ENCODE results near the gene CD19. TPM values are rescaled to one million over a fixed set of nuclear protein-coding genes. Genes with fewer than 3 reads are reported as not detected.

The CD19 gene
- total RNA-seq, 2 donors from 2014 or later, result not detected

GRCh38 chr16:28933171-28933570 lies 1.4 kb downstream of the CD19 start:
- H3K36me3 ChIP-seq (replicated peaks in 1 of 2; ENCODE audit: insufficient read depth in 1 of 2, low read depth in 2 of 2), result no peaks in the 10 kb centered on the region
- H3K4me3 ChIP-seq, result no peak overlapping the region
- 66% methylated on average over 8 of the region's 8 CpGs; no CpG with 5 or more reads in 1 of the 2 donors for WGBS, 2 donors
- no peaks in the 10 kb centered on the region for H3K27me3 ChIP-seq
- H3K9me3 ChIP-seq, result no peaks in the 10 kb centered on the region
- DNase-seq (no peak), ATAC-seq (no peak)
- TF ChIP-seq, protein P1, sequence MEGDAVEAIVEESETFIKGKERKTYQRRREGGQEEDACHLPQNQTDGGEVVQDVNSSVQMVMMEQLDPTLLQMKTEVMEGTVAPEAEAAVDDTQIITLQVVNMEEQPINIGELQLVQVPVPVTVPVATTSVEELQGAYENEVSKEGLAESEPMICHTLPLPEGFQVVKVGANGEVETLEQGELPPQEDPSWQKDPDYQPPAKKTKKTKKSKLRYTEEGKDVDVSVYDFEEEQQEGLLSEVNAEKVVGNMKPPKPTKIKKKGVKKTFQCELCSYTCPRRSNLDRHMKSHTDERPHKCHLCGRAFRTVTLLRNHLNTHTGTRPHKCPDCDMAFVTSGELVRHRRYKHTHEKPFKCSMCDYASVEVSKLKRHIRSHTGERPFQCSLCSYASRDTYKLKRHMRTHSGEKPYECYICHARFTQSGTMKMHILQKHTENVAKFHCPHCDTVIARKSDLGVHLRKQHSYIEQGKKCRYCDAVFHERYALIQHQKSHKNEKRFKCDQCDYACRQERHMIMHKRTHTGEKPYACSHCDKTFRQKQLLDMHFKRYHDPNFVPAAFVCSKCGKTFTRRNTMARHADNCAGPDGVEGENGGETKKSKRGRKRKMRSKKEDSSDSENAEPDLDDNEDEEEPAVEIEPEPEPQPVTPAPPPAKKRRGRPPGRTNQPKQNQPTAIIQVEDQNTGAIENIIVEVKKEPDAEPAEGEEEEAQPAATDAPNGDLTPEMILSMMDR (IDR thresholded peaks at IDR 0.05), result no peak
- TF ChIP-seq POLR2A (IDR thresholded peaks at IDR 0.05), result no peak
- intact Hi-C loops (cut with DNase I), result loop anchor here (10.0 kb wide), 1 partner anchor 58 kb away; the partner anchor contains the start of gene ATP2A1
- H3K4me1 ChIP-seq, result peaks cover 12% of the 10 kb centered on the region
- H3K27ac ChIP-seq, result no peak overlapping the region

DNA sequence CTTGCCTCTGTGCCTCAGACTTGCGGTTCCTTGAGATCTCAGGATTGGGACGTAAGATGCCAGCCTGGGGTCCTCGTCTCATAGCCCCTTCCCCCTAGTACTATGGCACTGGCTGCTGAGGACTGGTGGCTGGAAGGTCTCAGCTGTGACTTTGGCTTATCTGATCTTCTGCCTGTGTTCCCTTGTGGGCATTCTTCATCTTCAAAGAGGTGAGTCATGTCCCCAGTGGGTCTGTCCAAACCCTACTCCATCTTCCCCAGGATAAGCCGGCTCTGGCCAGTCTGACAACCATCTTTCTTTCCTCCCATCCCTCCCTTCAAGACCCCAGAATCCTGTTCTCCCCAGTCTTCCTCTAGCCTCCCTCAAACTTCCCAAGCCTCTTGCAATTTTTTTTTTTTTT lies 3.6 kb downstream of the CD19 start:
- no peaks in the 10 kb centered on the region for H3K36me3 ChIP-seq (replicated peaks in 1 of 2; ENCODE audit: insufficient read depth in 1 of 2, low read depth in 2 of 2)
- intact Hi-C loops (cut with DNase I), result loop anchor here (10.0 kb wide), 1 partner anchor 61 kb away; the partner anchor contains the start of gene ATP2A1
- ATAC-seq (no peak), DNase-seq (no peak)
- no peaks in the 10 kb centered on the region for H3K9me3 ChIP-seq
- H3K4me1 ChIP-seq, result peaks cover 12% of the 10 kb centered on the region
- no peak overlapping the region for H3K27ac ChIP-seq
- no peak for TF ChIP-seq POLR2A (IDR thresholded peaks at IDR 0.05)
- TF ChIP-seq, protein P1 (IDR thresholded peaks at IDR 0.05), result no peak
- H3K4me3 ChIP-seq, result no peak overlapping the region
- no peaks in the 10 kb centered on the region for H3K27me3 ChIP-seq
- 91% methylated on average over 4 of the region's 4 CpGs for WGBS, 2 donors

DNA sequence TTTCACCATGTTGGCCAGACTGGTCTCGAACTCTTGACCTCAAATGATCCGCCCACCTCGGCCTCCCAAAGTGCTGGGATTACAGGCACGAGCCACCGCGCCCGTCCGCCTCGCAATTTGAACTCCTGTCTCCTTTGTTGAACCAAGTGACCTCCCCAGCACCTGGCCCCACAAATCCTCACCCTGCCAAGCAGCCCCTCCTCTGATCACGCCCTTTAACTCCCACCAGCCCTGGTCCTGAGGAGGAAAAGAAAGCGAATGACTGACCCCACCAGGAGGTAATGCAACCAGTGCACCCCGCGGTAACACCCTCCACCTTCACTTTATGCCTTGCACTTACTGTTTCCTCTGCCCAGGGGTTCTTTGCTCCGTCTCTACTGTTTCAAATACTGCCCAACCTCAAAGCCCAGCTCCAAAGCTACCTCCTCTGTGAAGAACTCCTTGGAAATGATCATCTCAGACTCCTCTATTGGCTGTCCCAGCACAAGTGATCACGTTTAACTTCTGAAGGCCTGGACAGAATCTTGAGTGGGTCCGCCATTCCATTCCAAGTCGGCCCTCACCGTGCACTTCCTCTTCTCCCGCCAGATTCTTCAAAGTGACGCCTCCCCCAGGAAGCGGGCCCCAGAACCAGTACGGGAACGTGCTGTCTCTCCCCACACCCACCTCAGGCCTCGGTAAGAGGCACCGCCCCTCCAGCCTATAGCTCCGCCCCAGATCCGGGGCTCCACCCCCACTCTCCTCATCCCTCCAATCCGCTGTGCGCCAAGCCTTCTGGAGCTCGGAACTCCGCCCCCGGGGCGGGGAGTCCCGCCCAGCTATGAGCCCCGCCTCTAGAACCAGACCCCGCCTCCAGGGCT lies 4.4 kb downstream of the CD19 start:
- peaks cover 12% of the 10 kb centered on the region for H3K4me1 ChIP-seq
- H3K9me3 ChIP-seq, result no peaks in the 10 kb centered on the region
- intact Hi-C loops (cut with DNase I), result loop anchor here (10.0 kb wide), 1 partner anchor 61 kb away; the partner anchor contains the start of gene ATP2A1
- 26 to 37% methylated on average over 31 to 36 of the region's 36 CpGs for WGBS, 2 donors
- ATAC-seq, result peak; percentile 95
- no peaks in the 10 kb centered on the region for H3K27me3 ChIP-seq
- H3K36me3 ChIP-seq (replicated peaks in 1 of 2; ENCODE audit: insufficient read depth in 1 of 2, low read depth in 2 of 2), result no peaks in the 10 kb centered on the region
- H3K27ac ChIP-seq, result no peak overlapping the region
- peak; percentile 70 to 90 (median 82) for DNase-seq
- H3K4me3 ChIP-seq, result no peak overlapping the region
- TF ChIP-seq POLR2A (IDR thresholded peaks at IDR 0.05), result no peak
- TF ChIP-seq, protein P1 (IDR thresholded peaks at IDR 0.05), result no peak

GRCh38 chr16:28936784-28937155 lies 5.0 kb downstream of the CD19 start:
- no peak for DNase-seq
- intact Hi-C loops (cut with DNase I), result loop anchor here (10.0 kb wide), 1 partner anchor 62 kb away; the partner anchor contains the start of gene ATP2A1
- no peak for TF ChIP-seq POLR2A (IDR thresholded peaks at IDR 0.05)
- Histone ChIP-seq H3K4me3 (no peak overlapping the region), H3K27ac (no peak overlapping the region), H3K9me3 (no peaks in the 10 kb centered on the region), H3K4me1 (peaks cover 12% of the 10 kb centered on the region), H3K36me3 (replicated peaks in 1 of 2; ENCODE audit: insufficient read depth in 1 of 2, low read depth in 2 of 2) (no peaks in the 10 kb centered on the region), H3K27me3 (no peaks in the 10 kb centered on the region)
- WGBS, 2 donors, result 61 to 67% methylated on average over 17 to 26 of the region's 26 CpGs
- no peak for ATAC-seq

- Histone ChIP-seq H3K36me3 (replicated peaks in 1 of 2; ENCODE audit: insufficient read depth in 1 of 2, low read depth in 2 of 2) (no peaks in the 10 kb centered on the region), H3K27ac (no peak overlapping the region), H3K9me3 (no peaks in the 10 kb centered on the region), H3K4me1 (peaks cover 12% of the 10 kb centered on the region), H3K4me3 (no peak overlapping the region), H3K27me3 (no peaks in the 10 kb centered on the region)
- DNase-seq, result no peak
- 70 to 89% methylated on average over 8 to 14 of the region's 14 CpGs for WGBS, 2 donors
- TF ChIP-seq POLR2A (IDR thresholded peaks at IDR 0.05), result no peak
- TF ChIP-seq, protein P1 (IDR thresholded peaks at IDR 0.05), result no peak
- no peak for ATAC-seq
- intact Hi-C loops (cut with DNase I), result loop anchor here (10.0 kb wide), 1 partner anchor 63 kb away; the partner anchor contains the start of gene ATP2A1
Measured at GRCh38 chr16:28937222-28937876, 5.6 kb downstream of the CD19 start.

Measured in body of pancreas (tissue), 4 donors.